Calu3 (cell line): Measurements from ENCODE around the gene ACSL4. TPM values are rescaled to one million over a fixed set of nuclear protein-coding genes. Genes with fewer than 3 reads are reported as not detected.

Experiments used
- BruUV-seq: library from RNA; stranded (reverse); fragments of 400-500 nt; replicated peaks from 2 replicates; lab custom pipeline; 2021; lab: Mats Ljungman, UMichigan
- CTCF ChIA-PET: fragments of 300-600 bp; sonication (Branson Sonifier 250); formaldehyde crosslinking; loops from one replicate; lab custom pipeline; 2022; ENCODE audit warnings: antibody characterized with exemption; lab: Charles Lee
- DNase-seq: peaks from one replicate; pipeline ENCODE4 v3.0.0; 2022
- H3K27ac Mint-ChIP-seq: one replicate; pipeline ENCODE4 v1.8.0; 2022; ENCODE audit warnings: mixed read lengths; ENCODE audit not compliant: unreplicated experiment
- H3K27me3 Mint-ChIP-seq: one replicate; pipeline ENCODE4 v1.8.0; 2022; ENCODE audit warnings: mixed read lengths; ENCODE audit not compliant: unreplicated experiment
- H3K36me3 Mint-ChIP-seq: one replicate; pipeline ENCODE4 v1.8.0; 2022; ENCODE audit warnings: mild to moderate bottlenecking, moderate library complexity, mixed read lengths; ENCODE audit not compliant: insufficient read depth, unreplicated experiment
- H3K4me1 Mint-ChIP-seq: one replicate; pipeline ENCODE4 v1.8.0; 2022; ENCODE audit warnings: mild to moderate bottlenecking, low read depth, mixed read lengths; ENCODE audit not compliant: unreplicated experiment
- H3K4me3 Mint-ChIP-seq: one replicate; pipeline ENCODE4 v1.8.0; 2022; ENCODE audit warnings: mild to moderate bottlenecking, low read depth, moderate library complexity, mixed read lengths; ENCODE audit not compliant: unreplicated experiment
- H3K9me3 Mint-ChIP-seq: one replicate; pipeline ENCODE4 v1.8.0; 2022; ENCODE audit warnings: low read depth, mixed read lengths; ENCODE audit not compliant: unreplicated experiment
- CTCF ChIP-seq: fragments of 200-600 bp; IDR thresholded peaks from one replicate; pipeline ENCODE4 v1.8.0; 2022; ENCODE audit warnings: antibody characterized with exemption; ENCODE audit not compliant: unreplicated experiment
- intact Hi-C: fragments of 100-400 bp; cut with micrococcal nuclease; formaldehyde crosslinking; loops from one replicate; pipeline ENCODE4 v1.10.0; 2022; ENCODE audit not compliant: unreplicated experiment
- total RNA-seq: library from RNA; stranded (reverse); gene quantifications from 2 replicates; pipeline ENCODE4 v1.2.3, GENCODE V29; 2022

ACSL4 gene
- total RNA-seq, 1 experiment from 2014 or later: 64.8 TPM

- H3K4me1 Mint-ChIP-seq: no peaks in the 10 kb centered on the region
- H3K4me3 Mint-ChIP-seq: no peak overlapping the region
- no TSS peak for BruUV-seq
- no peak overlapping the region for H3K27ac Mint-ChIP-seq
- no peak for TF ChIP-seq CTCF
- no peaks in the 10 kb centered on the region for H3K9me3 Mint-ChIP-seq
- CTCF ChIA-PET: no interaction called here
- H3K27me3 Mint-ChIP-seq: no peaks in the 10 kb centered on the region
- DNase-seq: no peak
- H3K36me3 Mint-ChIP-seq: no peaks in the 10 kb centered on the region
- intact Hi-C loops: no loop called here
Observed at GRCh38 chrX:109740433-109740809, 7.4 kb upstream of the ACSL4 start.

GRCh38 chrX:109739625-109740432 is 6.8 kb upstream of the ACSL4 start:
- Mint-ChIP-seq H3K36me3 (no peaks in the 10 kb centered on the region), H3K4me1 (no peaks in the 10 kb centered on the region), H3K4me3 (no peak overlapping the region), H3K27ac (no peak overlapping the region), H3K27me3 (no peaks in the 10 kb centered on the region), H3K9me3 (no peaks in the 10 kb centered on the region)
- TF ChIP-seq CTCF: no peak
- no TSS peak for BruUV-seq
- CTCF ChIA-PET: no interaction called here
- DNase-seq: no peak
- intact Hi-C loops: no loop called here

DNA sequence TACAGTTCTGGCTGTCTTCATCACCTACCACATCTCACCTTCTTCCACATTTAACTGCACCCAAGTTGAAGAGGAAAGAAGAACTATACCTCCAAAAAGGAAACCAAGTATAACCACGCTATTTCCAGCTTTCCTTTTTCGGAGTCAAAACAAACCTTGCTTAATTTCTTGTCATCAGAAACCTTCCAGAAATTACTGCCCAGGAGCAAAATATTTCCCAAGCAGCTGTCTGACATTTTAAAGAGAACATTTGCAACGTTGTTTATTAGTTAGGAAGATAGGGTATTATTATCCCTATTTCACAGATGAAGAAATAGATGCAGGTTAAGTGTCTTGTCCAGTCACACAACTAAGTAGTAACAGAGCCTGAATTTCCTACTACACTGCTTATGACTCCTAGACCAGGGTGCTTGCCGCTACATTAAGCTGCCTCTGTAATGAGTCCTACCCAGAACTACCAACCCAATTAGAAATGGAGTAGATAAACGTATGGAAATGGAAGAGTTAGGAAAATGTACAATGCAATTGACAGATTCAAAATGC is 2.2 kb upstream of the ACSL4 start:
- CTCF ChIA-PET: no interaction called here
- Mint-ChIP-seq H3K27ac (no peak overlapping the region), H3K9me3 (no peaks in the 10 kb centered on the region), H3K4me1 (no peaks in the 10 kb centered on the region), H3K36me3 (peaks cover 23% of the 10 kb centered on the region), H3K27me3 (no peaks in the 10 kb centered on the region), H3K4me3 (no peak overlapping the region)
- no peak for DNase-seq
- intact Hi-C loops: no loop called here
- TF ChIP-seq CTCF: no peak
- BruUV-seq: no TSS peak

GRCh38 chrX:109733613-109734083 is 591 bp upstream of the ACSL4 start:
- CTCF ChIA-PET: interaction anchor here (2.7 kb wide), 1 partner anchor 124 kb away, joined by 11 read pairs; no protein-coding TSS in a partner anchor

More at GRCh38 chrX:109733613-109734083, 591 bp upstream of the ACSL4 start:
- TSS peak; percentile 69 for BruUV-seq
- DNase-seq: no peak
- H3K4me3 Mint-ChIP-seq: peak overlapping the region; percentile 91
- no peak for TF ChIP-seq CTCF
- intact Hi-C loops: loop anchor here (2.0 to 5.0 kb wide), 2 partner anchors 44 to 123 kb away; no protein-coding TSS in a partner anchor
- no peak overlapping the region for H3K27ac Mint-ChIP-seq
- no peaks in the 10 kb centered on the region for H3K9me3 Mint-ChIP-seq
- no peaks in the 10 kb centered on the region for H3K4me1 Mint-ChIP-seq
- peaks cover 23% of the 10 kb centered on the region for H3K36me3 Mint-ChIP-seq
- H3K27me3 Mint-ChIP-seq: no peaks in the 10 kb centered on the region
